ENCODE data around the gene DYNLT1.

Gene DYNLT1

GRCh38 chr6:158646023-158646910, 1.7 kb upstream of the DYNLT1 start:
- H3K4me3 ChIP-seq (ENCODE audit: low read depth, low read length), result no peak overlapping the region
- no peak for TF ChIP-seq CTCF (IDR thresholded peaks at IDR 0.05; ENCODE audit: insufficient read depth, low read depth, low read length, missing control alignments)

GRCh38 chr6:158645064-158646022, 800 bp upstream of the DYNLT1 start:
- no peak for TF ChIP-seq CTCF (IDR thresholded peaks at IDR 0.05; ENCODE audit: insufficient read depth, low read depth, low read length, missing control alignments)
- H3K4me3 ChIP-seq (ENCODE audit: low read depth, low read length), result peak overlapping the region; percentile 92

More at GRCh38 chr6:158646023-158646910, 1.7 kb upstream of the DYNLT1 start:
- no peak for DNase-seq (ENCODE audit: low read depth)

GRCh38 chr6:158643836-158644230, 710 bp downstream of the DYNLT1 start:
- TF ChIP-seq CTCF (IDR thresholded peaks at IDR 0.05; ENCODE audit: insufficient read depth, low read depth, low read length, missing control alignments), result no peak
- DNase-seq (ENCODE audit: low read depth), result no peak
- H3K4me3 ChIP-seq (ENCODE audit: low read depth, low read length), result peak overlapping the region; percentile 92

More at GRCh38 chr6:158645064-158646022, 800 bp upstream of the DYNLT1 start:
- DNase-seq (ENCODE audit: low read depth), result no peak

- no peak for DNase-seq (ENCODE audit: low read depth)
- H3K4me3 ChIP-seq (ENCODE audit: low read depth, low read length), result no peak overlapping the region
- TF ChIP-seq CTCF (IDR thresholded peaks at IDR 0.05; ENCODE audit: insufficient read depth, low read depth, low read length, missing control alignments), result no peak
Observed at GRCh38 chr6:158642097-158642601, 2.4 kb downstream of the DYNLT1 start.

- no peak overlapping the region for H3K4me3 ChIP-seq (ENCODE audit: low read depth, low read length)
- no peak for DNase-seq (ENCODE audit: low read depth)
- TF ChIP-seq CTCF (IDR thresholded peaks at IDR 0.05; ENCODE audit: insufficient read depth, low read depth, low read length, missing control alignments), result no peak
Observed at GRCh38 chr6:158640519-158640918, 4.0 kb downstream of the DYNLT1 start.

- H3K4me3 ChIP-seq (ENCODE audit: low read depth, low read length), result no peak overlapping the region
- no peak for DNase-seq (ENCODE audit: low read depth)
- TF ChIP-seq CTCF (IDR thresholded peaks at IDR 0.05; ENCODE audit: insufficient read depth, low read depth, low read length, missing control alignments), result no peak
Observed at GRCh38 chr6:158639056-158639455, 5.5 kb downstream of the DYNLT1 start.

Data from GM12865 (cell line).